ENCODE results near the gene HNMT. TPM values are rescaled to one million over a fixed set of nuclear protein-coding genes. Genes with fewer than 3 reads are reported as not detected.

HNMT gene
- total RNA-seq, 2 donors from 2014 or later = 8.0 to 10.5 TPM

- H3K36me3 ChIP-seq = no peaks in the 10 kb centered on the region
- no peaks in the 10 kb centered on the region for H3K9me3 ChIP-seq
- DNase-seq (ENCODE audit: low spot score) = no peak
- H3K4me1 ChIP-seq = no peaks in the 10 kb centered on the region
- H3K4me3 ChIP-seq = no peak overlapping the region
- TF ChIP-seq CTCF (IDR thresholded peaks at IDR 0.05) = no peak
- H3K27ac ChIP-seq = no peak overlapping the region
- H3K27me3 ChIP-seq = no peaks in the 10 kb centered on the region
Measured at GRCh38 chr2:137942833-137943677, 21.2 kb upstream of the HNMT start.

- DNase-seq (ENCODE audit: low spot score) = no peak
- Histone ChIP-seq H3K9me3 (no peaks in the 10 kb centered on the region), H3K4me1 (no peaks in the 10 kb centered on the region), H3K4me3 (no peak overlapping the region), H3K27ac (no peak overlapping the region), H3K36me3 (no peaks in the 10 kb centered on the region), H3K27me3 (no peaks in the 10 kb centered on the region)
- no peak for TF ChIP-seq CTCF (IDR thresholded peaks at IDR 0.05)
Measured at GRCh38 chr2:137943678-137944347, 20.5 kb upstream of the HNMT start.

GRCh38 chr2:137944714-137945113 lies 19.6 kb upstream of the HNMT start:
- Histone ChIP-seq H3K4me1 (no peaks in the 10 kb centered on the region), H3K9me3 (no peaks in the 10 kb centered on the region), H3K4me3 (no peak overlapping the region), H3K27me3 (no peaks in the 10 kb centered on the region), H3K36me3 (no peaks in the 10 kb centered on the region), H3K27ac (no peak overlapping the region)
- no peak for TF ChIP-seq CTCF (IDR thresholded peaks at IDR 0.05)
- DNase-seq (ENCODE audit: low spot score) = no peak

GRCh38 chr2:137945229-137945628 lies 19.0 kb upstream of the HNMT start:
- DNase-seq (ENCODE audit: low spot score) = no peak
- Histone ChIP-seq H3K27ac (no peak overlapping the region), H3K4me3 (no peak overlapping the region), H3K36me3 (no peaks in the 10 kb centered on the region), H3K27me3 (no peaks in the 10 kb centered on the region), H3K4me1 (no peaks in the 10 kb centered on the region), H3K9me3 (no peaks in the 10 kb centered on the region)
- no peak for TF ChIP-seq CTCF (IDR thresholded peaks at IDR 0.05)

- no peaks in the 10 kb centered on the region for H3K9me3 ChIP-seq
- H3K4me3 ChIP-seq = no peak overlapping the region
- no peak for TF ChIP-seq CTCF (IDR thresholded peaks at IDR 0.05)
- no peaks in the 10 kb centered on the region for H3K36me3 ChIP-seq
- H3K4me1 ChIP-seq = no peaks in the 10 kb centered on the region
- H3K27ac ChIP-seq = no peak overlapping the region
- H3K27me3 ChIP-seq = no peaks in the 10 kb centered on the region
- no peak for DNase-seq (ENCODE audit: low spot score)
Measured at GRCh38 chr2:137946227-137946626, 18.0 kb upstream of the HNMT start.

All from right atrium auricular region (tissue), 2 donors.